Endothelial cell of umbilical vein (primary cell): Measurements from ENCODE around the gene APOL4. TPM values are rescaled to one million over a fixed set of nuclear protein-coding genes. Genes with fewer than 3 reads are reported as not detected.

Experiments used
- BruUV-seq: library from RNA; stranded (reverse); fragments of 400-500 nt; replicated peaks from 2 replicates; lab custom pipeline; 2021; lab: Mats Ljungman, UMichigan
- CTCF ChIA-PET: fragments of 300-600, 350-600 bp; sonication (Branson Sonifier 250); formaldehyde crosslinking; loops from one replicate; lab custom pipeline; 2021; ENCODE audit warnings: antibody characterized with exemption, inconsistent platforms; lab: Charles Lee
- POLR2A ChIA-PET: fragments of 300-600, 350-600 bp; sonication (Branson Sonifier 250); formaldehyde crosslinking; loops from one replicate; lab custom pipeline; 2021; ENCODE audit warnings: antibody characterized with exemption, inconsistent platforms; lab: Charles Lee
- DNase-seq: peaks from one replicate; pipeline ENCODE4 v3.0.0-alpha.2; 2011; ENCODE audit warnings: low read depth, low spot score
- FAIRE-seq: peaks from 2 replicates; lab custom pipeline; 2011; peaks lifted over from hg19 to GRCh38; lab: Jason Lieb, UNC
- H2AFZ ChIP-seq: 2 replicates; pipeline ENCODE4 v1.6.0; 2012; ENCODE audit warnings: low read depth, low read length, control low read depth, inconsistent platforms
- H3K27ac ChIP-seq: 2 replicates; pipeline ENCODE4 v1.5.1; 2011; ENCODE audit warnings: low read depth, mild to moderate bottlenecking, control low read depth, low read length, moderate library complexity; ENCODE audit not compliant: insufficient read depth
- H3K27me3 ChIP-seq, 2 experiments: 2 replicates each; pipeline versions ENCODE4 v1.6.0 to v1.6.1; 2011; ENCODE audit warnings: low read length in 2 of 2, mixed read lengths in 1 of 2; ENCODE audit not compliant: control insufficient read depth in 2 of 2, insufficient read depth in 2 of 2
- H3K36me3 ChIP-seq, 2 experiments: 2 replicates in 1 of 2; 3 replicates in 1 of 2; pipeline ENCODE4 v1.5.1; 2011; ENCODE audit warnings: low read length in 2 of 2, mild to moderate bottlenecking in 1 of 2, moderate library complexity in 1 of 2; ENCODE audit not compliant: control insufficient read depth in 2 of 2, insufficient read depth in 2 of 2; ENCODE audit errors: extremely low read depth in 1 of 2
- H3K4me1 ChIP-seq: 3 replicates; pipeline ENCODE4 v1.5.1; 2011; ENCODE audit warnings: mild to moderate bottlenecking, low read length; ENCODE audit not compliant: control insufficient read depth, insufficient read depth; ENCODE audit errors: extremely low read depth
- H3K4me2 ChIP-seq: 2 replicates; pipeline ENCODE4 v1.6.1; 2011; ENCODE audit warnings: low read length, control low read depth, mixed read lengths; ENCODE audit not compliant: insufficient read depth
- H3K4me3 ChIP-seq, 3 experiments: fragments of 200-600 bp in 1 of 3; sonication (generic), shearing (Covaris generic) in 1 of 3; replicated peaks in 1 of 3; 2 replicates each; pipeline ENCODE4 v1.5.1; 2011 to 2016; ENCODE audit warnings: control low read depth in 3 of 3, low read length in 3 of 3, mild to moderate bottlenecking in 2 of 3, inconsistent platforms in 1 of 3, low read depth in 1 of 3, moderate library complexity in 1 of 3; ENCODE audit not compliant: insufficient read depth in 1 of 3
- H3K79me2 ChIP-seq: 2 replicates; pipeline ENCODE4 v1.6.0; 2012; ENCODE audit warnings: low read length, inconsistent platforms; ENCODE audit not compliant: control insufficient read depth, insufficient read depth
- H3K9ac ChIP-seq: replicated peaks from 2 replicates; pipeline ENCODE3; 2011; ENCODE audit warnings: low read length, control low read depth; ENCODE audit not compliant: insufficient read depth; ENCODE audit errors: extremely low read depth
- H3K9me1 ChIP-seq: replicated peaks from 3 replicates; pipeline ENCODE4 v1.6.0; 2011; ENCODE audit warnings: mild to moderate bottlenecking, low read length; ENCODE audit not compliant: control insufficient read depth, insufficient read depth; ENCODE audit errors: extremely low read depth
- H3K9me3 ChIP-seq: replicated peaks from 2 replicates; pipeline ENCODE4 v1.5.1; 2012; ENCODE audit warnings: low read length, inconsistent platforms; ENCODE audit not compliant: control insufficient read depth, insufficient read depth
- H4K20me1 ChIP-seq: replicated peaks from 2 replicates; pipeline ENCODE3; 2011; ENCODE audit warnings: mild to moderate bottlenecking, low read length; ENCODE audit not compliant: control insufficient read depth, insufficient read depth; ENCODE audit errors: extremely low read depth
- MYC ChIP-seq: IDR thresholded peaks from one replicate; pipeline ENCODE4 v1.6.1; 2011; ENCODE audit warnings: mild to moderate bottlenecking, low read depth, low read length
- dilution Hi-C: fragments of 300-500 bp; cut with MboI; formaldehyde crosslinking; loops from one replicate; pipeline ENCODE4 v1.15.0; 2019; ENCODE audit warnings: low sequenced_read_pairs; ENCODE audit not compliant: extremely low pct_ligation_motif_present
- intact Hi-C: fragments of 100-400 bp; cut with micrococcal nuclease; formaldehyde crosslinking; loops from one replicate; pipeline ENCODE4 v1.10.0; 2022
- polyA plus RNA-seq, 4 experiments: library from polyadenylated mRNA; depleted of rRNA in 3 of 4; stranded (reverse) in 3 of 4; unstranded in 1 of 4; fragments of >200 nt; gene quantifications; 2 replicates each; pipeline versions ENCODE4 v1.2.1 to v1.2.3, GENCODE V29; 2011 to 2012; ENCODE audit warnings: missing spikeins in 1 of 4
- total RNA-seq: library from RNA; stranded (reverse); gene quantifications from 2 replicates; pipeline ENCODE4 v1.2.3, GENCODE V29; 2021
- TF ChIP-seq, protein P1 (sequence below): IDR thresholded peaks from 2 replicates; pipeline ENCODE4 v1.6.1; 2011; ENCODE audit not compliant: insufficient read depth, insufficient read length
- TF ChIP-seq, protein P2 (sequence below), 2 donors: IDR thresholded peaks; 1 replicate in 1 of 2; 2 replicates in 1 of 2; pipeline ENCODE4 v1.5.1; 2011; ENCODE audit warnings: low read length in 2 of 2, mild to moderate bottlenecking in 2 of 2, moderate library complexity in 2 of 2, control low read depth in 1 of 2, inconsistent platforms in 1 of 2, low read depth in 1 of 2; ENCODE audit not compliant: insufficient read depth in 1 of 2; ENCODE audit errors: extremely low read depth in 1 of 2

The APOL4 gene
- total and polyA plus RNA-seq, 2 donors (not counting 3 experiments of a cell fraction or from before 2014, with no cell fraction given) = 0.33 to 0.97 TPM

- Histone ChIP-seq H3K79me2 (no peaks in the 10 kb centered on the region), H3K9me1 (no peaks in the 10 kb centered on the region), H3K27me3 (no peaks in the 10 kb centered on the region), H3K9me3 (no peaks in the 10 kb centered on the region), H4K20me1 (no peaks in the 10 kb centered on the region), H3K27ac (no peak overlapping the region), H3K9ac (no peak overlapping the region), H3K4me2 (no peak overlapping the region), H3K4me1 (no peaks in the 10 kb centered on the region), H3K4me3 (no peak overlapping the region), H2AFZ (no peak overlapping the region), H3K36me3 (no peaks in the 10 kb centered on the region)
- DNase-seq (peak; percentile 71), FAIRE-seq (peak; percentile 97)
- POLR2A ChIA-PET = interaction anchor here (0.5 kb wide), 1 partner anchor 35 kb away, joined by 4 read pairs; no protein-coding TSS in a partner anchor
- no TSS peak for BruUV-seq
- intact Hi-C loops = loop anchor here (1.0 kb wide), 3 partner anchors 35 to 306 kb away; no protein-coding TSS in a partner anchor
- TF ChIP-seq, protein P1, sequence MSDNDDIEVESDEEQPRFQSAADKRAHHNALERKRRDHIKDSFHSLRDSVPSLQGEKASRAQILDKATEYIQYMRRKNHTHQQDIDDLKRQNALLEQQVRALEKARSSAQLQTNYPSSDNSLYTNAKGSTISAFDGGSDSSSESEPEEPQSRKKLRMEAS = peak; percentile 30
- TF ChIP-seq, protein P2, sequence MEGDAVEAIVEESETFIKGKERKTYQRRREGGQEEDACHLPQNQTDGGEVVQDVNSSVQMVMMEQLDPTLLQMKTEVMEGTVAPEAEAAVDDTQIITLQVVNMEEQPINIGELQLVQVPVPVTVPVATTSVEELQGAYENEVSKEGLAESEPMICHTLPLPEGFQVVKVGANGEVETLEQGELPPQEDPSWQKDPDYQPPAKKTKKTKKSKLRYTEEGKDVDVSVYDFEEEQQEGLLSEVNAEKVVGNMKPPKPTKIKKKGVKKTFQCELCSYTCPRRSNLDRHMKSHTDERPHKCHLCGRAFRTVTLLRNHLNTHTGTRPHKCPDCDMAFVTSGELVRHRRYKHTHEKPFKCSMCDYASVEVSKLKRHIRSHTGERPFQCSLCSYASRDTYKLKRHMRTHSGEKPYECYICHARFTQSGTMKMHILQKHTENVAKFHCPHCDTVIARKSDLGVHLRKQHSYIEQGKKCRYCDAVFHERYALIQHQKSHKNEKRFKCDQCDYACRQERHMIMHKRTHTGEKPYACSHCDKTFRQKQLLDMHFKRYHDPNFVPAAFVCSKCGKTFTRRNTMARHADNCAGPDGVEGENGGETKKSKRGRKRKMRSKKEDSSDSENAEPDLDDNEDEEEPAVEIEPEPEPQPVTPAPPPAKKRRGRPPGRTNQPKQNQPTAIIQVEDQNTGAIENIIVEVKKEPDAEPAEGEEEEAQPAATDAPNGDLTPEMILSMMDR (IDR thresholded peaks at IDR 0.05; ENCODE audit: extremely low read depth in 1 of 2, insufficient read depth in 1 of 2, low read depth in 1 of 2, low read length in 2 of 2) = peak; percentile 84 to 92
- no peak for TF ChIP-seq MYC
- CTCF ChIA-PET = interaction anchor here (0.6 to 5.7 kb wide), 22 partner anchors 8 to 307 kb away, joined by 3 to 140 read pairs (median 6); partner anchors contain the start of genes APOL2, APOL3 and RBFOX2
- dilution Hi-C loops = no loop called here
Measured at GRCh38 chr22:36180038-36180880, 21.4 kb downstream of the APOL4 start.
